NCI-H1436 treated with DMSO at 0.1 percent for 48 hours (cell line): ENCODE data around the gene NELFB.
A peak's percentile ranks its signal among the peaks of the same experiment; 100 is the strongest.

Source experiments
- DNase-seq: peaks from one replicate; lab custom pipeline; 2025; lab: John Stamatoyannopoulos, UW

The NELFB gene

GRCh38 chr9:137223078-137223970, 31.8 kb upstream of the NELFB start:
- DNase-seq: peak; percentile 79

DNA sequence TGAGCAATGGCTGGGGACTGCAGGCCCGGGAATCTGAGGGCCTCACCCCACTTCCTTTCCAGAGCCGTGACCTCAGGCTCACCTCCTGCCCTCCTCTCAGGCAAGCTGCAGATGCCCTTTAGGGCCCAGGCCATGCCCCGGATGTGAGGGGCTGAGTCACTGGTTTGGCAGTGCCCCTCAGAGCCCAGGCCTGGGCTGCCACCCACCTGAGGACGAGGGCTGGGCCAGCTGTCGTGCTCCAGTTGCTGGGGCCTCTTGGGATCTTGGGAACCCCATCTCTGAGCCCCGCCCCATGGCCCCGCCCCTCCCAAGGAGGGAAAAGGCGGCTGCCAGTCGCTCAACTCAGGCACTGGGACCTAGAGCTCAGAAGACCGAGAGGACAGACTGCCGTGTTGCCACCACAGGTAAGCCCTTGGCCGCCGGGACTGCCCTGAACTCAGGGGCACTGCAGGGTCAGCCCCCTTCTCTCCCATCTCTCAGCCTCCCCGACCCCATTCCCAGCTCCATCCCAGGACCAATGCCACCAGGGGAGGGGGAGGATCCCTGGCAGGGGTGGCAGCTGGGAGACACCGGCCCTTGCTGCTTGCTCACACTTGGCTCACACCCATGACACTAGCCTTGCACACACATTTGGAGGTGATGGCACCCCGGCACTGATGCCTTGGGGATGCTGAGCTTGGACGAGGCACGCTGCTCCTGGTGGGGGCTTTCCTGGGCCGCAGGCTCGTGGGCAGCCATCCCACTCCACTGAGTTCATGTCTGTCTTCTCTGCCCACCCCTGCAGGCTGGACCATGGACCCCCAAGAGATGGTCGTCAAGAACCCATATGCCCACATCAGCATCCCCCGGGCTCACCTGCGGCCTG, 30.1 kb upstream of the NELFB start, which contains the start of gene CYSRT1:
TSS of gene CYSRT1 (plus strand) at position 345 of the 865 bp plus-strand sequence. CDS start at position 793, 448 bp downstream.
- no peak for DNase-seq

DNA sequence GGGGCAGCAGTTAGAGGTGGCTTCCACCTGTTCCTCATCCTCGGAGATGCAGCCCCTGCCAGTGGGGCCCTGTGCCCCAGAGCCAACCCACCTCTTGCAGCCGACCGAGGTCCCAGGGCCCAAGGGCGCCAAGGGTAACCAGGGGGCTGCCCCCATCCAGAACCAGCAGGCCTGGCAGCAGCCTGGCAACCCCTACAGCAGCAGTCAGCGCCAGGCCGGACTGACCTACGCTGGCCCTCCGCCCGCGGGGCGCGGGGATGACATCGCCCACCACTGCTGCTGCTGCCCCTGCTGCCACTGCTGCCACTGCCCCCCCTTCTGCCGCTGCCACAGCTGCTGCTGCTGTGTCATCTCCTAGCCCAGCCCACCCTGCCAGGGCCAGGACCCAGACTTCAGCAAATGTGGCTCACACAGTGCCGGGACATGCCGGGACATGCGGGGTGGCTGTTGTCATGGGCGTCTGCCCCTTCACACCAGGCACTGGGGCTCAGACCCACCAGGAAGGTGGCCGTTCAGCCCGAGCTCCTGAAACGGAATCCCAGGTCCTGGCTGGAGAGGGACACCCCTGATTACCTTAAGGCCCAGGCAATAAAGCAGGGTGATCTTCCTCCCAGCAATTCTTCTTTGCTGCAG, 29.3 kb upstream of the NELFB start:
- no peak for DNase-seq

DNA sequence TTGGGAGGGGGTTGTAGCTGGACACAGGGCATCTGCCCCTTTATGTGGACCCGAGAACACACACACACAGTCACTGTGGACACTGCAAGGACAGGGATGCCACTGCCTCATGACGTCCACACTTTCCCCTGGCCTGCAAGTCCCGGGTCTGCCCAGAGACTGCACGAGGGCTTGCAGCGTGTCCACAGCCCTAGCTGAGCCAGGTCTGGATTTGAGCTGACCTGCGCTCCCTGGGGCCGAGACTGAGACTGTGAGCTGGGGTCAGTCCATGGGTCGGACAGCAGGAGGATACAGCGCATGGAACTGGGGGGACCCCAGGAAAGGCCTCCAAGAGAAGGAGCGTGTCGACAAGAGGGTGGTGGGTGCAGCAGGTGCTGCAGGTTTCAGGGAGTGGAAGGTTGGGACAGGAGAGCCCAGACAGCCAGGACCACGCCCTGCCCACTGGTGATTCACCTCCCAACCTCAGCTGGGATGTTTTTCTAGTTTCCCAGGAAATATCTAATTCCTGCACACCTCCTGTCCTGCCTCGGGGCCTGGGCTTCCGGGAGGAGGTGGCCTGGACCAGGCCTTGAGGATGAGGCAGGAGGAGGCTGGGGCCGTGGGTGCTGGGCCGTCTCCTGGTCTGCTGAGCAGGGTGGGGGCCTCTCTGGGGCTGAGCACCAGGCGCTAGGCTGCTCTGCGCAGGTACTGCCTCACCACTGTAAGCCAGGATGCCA, 28.6 kb upstream of the NELFB start:
- no peak for DNase-seq

DNA sequence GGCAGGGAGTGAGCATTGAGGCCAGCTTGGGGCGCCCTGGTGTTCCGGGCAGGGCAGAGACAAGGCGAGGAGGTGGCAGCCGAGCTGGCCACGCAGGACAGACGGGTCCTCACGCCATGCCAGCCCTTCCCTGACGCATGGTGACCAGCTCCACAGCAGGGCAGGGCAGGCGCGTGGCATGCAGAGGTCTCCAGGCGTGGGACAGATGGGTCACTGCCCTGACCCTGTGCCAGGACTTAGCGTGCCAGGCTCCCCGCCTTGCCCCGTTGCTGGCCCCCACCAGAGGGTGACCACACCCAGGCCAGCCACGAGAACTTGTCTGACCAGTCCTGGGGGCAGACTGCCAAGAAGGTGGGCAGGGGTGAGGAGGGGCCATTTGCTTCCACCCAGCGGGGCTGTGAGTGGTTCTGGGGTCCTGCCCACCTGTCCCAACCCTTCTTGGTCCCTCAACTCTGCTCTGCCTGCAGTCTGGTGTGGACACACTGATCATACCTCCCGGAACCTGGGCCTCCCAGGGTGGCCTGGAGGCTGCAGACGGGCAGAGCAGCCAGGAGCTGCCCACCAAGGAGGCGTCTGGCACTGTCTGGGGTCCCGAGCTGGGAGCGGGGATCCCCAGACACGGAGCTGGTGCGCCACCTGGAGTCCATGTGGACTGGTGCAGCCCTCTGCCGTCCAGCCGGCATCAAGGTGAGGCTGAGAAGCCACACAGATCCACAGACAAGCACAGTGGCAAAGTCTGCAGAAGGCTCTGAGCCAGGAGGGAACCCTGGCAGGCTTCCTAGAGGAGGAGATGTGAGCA, 27.9 kb upstream of the NELFB start, which contains the start of gene RNF224:
TSS of gene RNF224 (plus strand) at position 449 of the 799 bp plus-strand sequence. CDS start 834 bp downstream, outside the sequence.
- DNase-seq: peak; percentile 17

- no peak for DNase-seq
Measured at GRCh38 chr9:137227853-137228505, 27.1 kb upstream of the NELFB start.

DNA sequence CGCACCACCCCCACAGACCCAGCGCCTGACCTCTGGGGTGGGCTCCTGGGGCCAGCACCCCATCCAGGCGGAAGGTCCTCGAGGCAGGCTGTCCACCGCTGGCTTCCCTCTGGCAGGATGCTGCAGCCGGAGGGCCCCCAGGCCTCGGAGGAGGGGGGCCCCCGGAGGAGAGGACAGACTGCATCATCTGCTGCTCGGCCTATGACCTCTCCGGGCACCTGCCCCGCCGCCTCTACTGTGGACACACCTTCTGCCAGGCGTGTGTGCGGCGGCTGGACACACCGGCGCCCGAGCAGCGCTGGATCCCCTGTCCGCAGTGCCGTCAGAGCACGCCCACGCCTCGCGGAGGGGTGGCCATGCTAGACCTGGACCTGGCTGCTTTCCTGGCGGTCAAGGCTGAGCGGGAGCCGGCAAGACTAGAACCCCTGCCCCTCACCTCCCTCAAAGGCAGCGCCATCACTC, 26.6 kb upstream of the NELFB start:
- no peak for DNase-seq

DNA sequence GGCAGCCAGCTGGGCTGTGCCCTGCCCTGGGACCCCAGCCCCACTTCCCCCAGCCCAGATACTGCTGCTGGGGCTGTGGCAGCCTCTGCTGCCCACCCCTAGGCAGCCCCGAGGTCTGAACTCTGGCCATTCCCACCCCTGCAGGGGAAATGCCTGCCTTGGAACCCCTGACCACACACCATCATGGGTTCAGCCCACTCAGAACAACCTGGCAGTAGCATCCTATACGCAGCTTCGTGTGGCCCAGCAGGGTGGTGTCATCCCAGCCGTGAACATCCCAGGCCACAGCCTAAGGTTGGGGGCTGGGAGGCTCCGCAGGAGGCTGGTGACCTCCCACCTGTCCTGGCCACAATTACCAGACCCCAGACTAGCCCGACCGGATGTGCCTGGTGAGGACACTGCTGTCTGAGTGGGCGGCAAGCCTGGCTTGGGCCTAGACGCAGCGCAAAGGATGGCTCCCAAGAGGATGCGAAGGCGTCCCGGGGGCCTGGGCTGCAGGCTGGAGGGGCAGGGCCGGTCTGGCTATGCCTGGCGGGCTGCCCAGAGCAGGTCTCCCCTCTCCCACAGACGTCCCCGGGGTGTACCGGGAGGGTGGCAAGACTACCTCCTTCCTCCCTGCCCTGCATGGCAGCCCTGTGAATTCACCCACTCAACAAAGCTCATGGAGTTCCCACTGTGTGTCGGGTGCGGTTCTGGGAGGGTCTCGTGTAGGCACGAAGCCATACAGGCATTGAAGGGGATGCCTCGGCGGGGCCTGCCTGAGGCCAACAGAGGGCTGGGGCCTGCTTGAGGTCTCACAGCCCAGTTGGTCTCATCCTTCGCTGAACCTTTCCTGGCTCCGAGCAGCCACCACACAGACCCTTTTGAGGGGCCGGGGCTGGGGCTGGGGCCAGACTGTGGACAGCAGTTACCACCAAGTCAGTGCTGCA, 25.9 kb upstream of the NELFB start:
- DNase-seq: no peak

GRCh38 chr9:137229903-137230704, 25.0 kb upstream of the NELFB start:
- no peak for DNase-seq

DNA sequence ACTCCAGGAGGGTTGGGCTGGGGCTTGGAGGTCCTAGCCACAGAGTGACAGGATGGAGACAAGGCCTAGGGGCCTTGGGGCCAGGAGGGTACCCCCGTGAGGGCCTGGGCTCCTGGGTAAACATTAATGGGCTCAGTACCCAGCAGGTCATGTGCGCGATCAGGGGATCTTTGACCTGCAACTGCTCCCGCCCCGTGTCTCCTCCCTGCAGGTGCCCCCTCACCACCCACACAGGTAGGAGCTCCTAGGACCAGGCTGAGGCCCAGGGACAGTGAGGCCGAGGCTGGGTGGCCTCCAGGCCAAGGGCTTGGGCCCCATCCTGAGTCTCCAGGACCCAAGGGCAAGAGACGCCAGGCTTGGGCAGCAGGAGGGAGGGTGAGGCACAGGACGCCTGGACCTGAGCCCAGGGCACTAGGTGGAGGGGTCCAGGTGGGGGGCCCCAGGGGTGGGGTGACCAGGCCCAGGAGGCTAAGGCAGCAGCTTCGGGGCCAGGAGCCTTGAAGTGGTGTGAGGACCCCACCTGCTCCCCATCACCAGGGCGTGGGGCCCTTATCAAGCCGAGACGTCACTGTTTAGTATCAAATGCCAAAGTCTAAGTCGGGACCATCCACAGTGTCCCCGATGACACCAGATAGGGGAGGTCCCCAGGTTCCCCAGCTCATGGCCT, 24.3 kb upstream of the NELFB start, which contains the start of gene SLC34A3:
TSS of gene SLC34A3 (plus strand) at position 197 of the 667 bp plus-strand sequence. CDS start 802 bp downstream, outside the sequence.
- DNase-seq: no peak

DNA sequence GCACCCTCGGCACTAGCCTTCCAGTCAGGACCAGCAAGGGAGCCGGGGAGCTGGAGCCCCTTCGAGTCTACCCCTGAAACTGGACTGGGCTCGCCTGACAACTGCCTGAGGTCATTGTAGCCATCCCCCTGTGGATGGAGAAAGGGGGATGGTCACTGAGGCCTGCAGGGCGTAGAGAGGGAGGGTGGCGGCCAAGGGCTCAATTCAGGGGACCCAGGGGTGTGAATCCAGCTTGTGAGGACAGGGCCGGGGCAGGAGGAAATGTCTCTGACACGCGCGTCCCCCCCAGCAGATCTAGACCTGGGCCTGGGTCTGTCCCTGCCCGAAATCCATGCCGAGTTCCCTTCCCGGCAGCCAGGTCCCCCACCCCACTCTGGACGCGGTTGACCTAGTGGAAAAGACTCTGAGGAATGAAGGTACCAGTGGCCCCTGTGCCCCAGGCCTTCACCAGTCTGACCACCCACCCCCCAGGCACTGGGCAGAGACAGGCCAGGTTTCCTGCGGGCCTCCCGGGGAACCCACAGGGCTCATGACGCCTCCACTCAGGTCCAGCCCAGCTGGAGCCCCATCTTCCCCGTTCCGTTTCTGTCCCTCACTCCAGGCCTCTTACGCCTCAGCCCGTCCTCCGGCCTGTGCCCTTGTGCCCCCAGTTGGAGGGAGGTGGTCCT, 23.6 kb upstream of the NELFB start:
- DNase-seq: no peak

- no peak for DNase-seq
Measured at GRCh38 chr9:137232101-137232500, 23.0 kb upstream of the NELFB start.

DNA sequence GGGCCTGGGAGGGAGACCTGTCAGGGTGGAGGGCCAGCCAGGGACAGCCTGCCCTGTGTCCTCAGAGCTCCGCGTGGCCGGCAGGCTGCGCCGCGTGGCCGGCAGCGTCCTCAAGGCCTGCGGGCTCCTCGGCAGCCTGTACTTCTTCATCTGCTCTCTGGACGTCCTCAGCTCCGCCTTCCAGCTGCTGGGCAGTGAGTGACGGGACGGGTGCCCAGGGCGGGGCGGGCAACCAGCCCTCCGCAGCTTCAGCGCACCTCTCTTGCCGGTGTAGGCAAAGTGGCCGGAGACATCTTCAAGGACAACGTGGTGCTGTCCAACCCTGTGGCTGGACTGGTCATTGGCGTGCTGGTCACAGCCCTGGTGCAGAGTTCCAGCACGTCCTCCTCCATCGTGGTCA, 22.6 kb upstream of the NELFB start:
- DNase-seq: no peak

- no peak for DNase-seq
Measured at GRCh38 chr9:137233143-137233980, 21.8 kb upstream of the NELFB start.

- no peak for DNase-seq
Measured at GRCh38 chr9:137234055-137234697, 21.0 kb upstream of the NELFB start.
